HepG2 (cell line): Measurements from ENCODE around the gene SFI1. TPM values are rescaled to one million over a fixed set of nuclear protein-coding genes. Genes with fewer than 3 reads are reported as not detected.

Source experiments
- ATAC-seq: fragments of 200-7000 bp; cut with Tn5 transposase; 3 replicates; pipeline ENCODE4 v1.9.1; 2020; ENCODE audit warnings: mild to moderate bottlenecking, moderate library complexity
- BruUV-seq: library from RNA; stranded (reverse); fragments of 400-500 nt; replicated peaks from 2 replicates; lab custom pipeline; 2021; lab: Mats Ljungman, UMichigan
- CTCF ChIA-PET: fragments of 300-600 bp; formaldehyde crosslinking; extraction: SDS; loops from one replicate; lab custom pipeline; 2021; ENCODE audit warnings: low total read pairs, inconsistent platforms, low intra/inter-chr PET ratio; lab: Yijun Ruan, JAX
- POLR2A ChIA-PET: fragments of 350-600 bp; sonication (Branson Sonifier 250); formaldehyde crosslinking; loops from one replicate; lab custom pipeline; 2020; ENCODE audit warnings: antibody characterized with exemption, inconsistent platforms; lab: Yijun Ruan, JAX
- DNase-seq: peaks from one replicate; pipeline ENCODE4 v3.0.0-alpha.2; 2015; ENCODE audit warnings: low spot score
- FAIRE-seq: peaks from 3 replicates; lab custom pipeline; 2011; peaks lifted over from hg19 to GRCh38; lab: Jason Lieb, UNC
- H2AFZ ChIP-seq: one replicate; pipeline ENCODE4 v1.6.1; 2011; ENCODE audit warnings: low read length, inconsistent platforms
- H3K27ac ChIP-seq: fragments of 300-600 bp; 3 replicates; pipeline ENCODE4 v1.8.0; 2011; ENCODE audit warnings: mixed run types, mild to moderate bottlenecking, mixed read lengths, low read length, inconsistent platforms; ENCODE audit not compliant: insufficient read depth; ENCODE audit errors: extremely low read length
- H3K27me3 ChIP-seq, 2 experiments: fragments of 200-600 bp in 1 of 2; 2 replicates in 1 of 2; 3 replicates in 1 of 2; pipeline versions ENCODE4 v1.6.0 to v1.8.0; 2011; ENCODE audit warnings: low read length in 2 of 2, mild to moderate bottlenecking in 2 of 2, moderate library complexity in 2 of 2, inconsistent platforms in 1 of 2; ENCODE audit not compliant: insufficient read depth in 2 of 2, control insufficient read depth in 1 of 2
- H3K36me3 ChIP-seq, 2 experiments: fragments of 200-600 bp in 1 of 2; replicated peaks in 1 of 2; 2 replicates in 1 of 2; 3 replicates in 1 of 2; pipeline versions ENCODE4 v1.5.1 to v1.8.0; 2011; ENCODE audit warnings: low read length in 2 of 2, inconsistent platforms in 1 of 2; ENCODE audit not compliant: insufficient read depth in 2 of 2, control insufficient read depth in 1 of 2
- H3K4me1 ChIP-seq: 2 replicates; pipeline ENCODE4 v1.5.1; 2012; ENCODE audit warnings: low read length, inconsistent platforms; ENCODE audit not compliant: insufficient read depth
- H3K4me2 ChIP-seq: 2 replicates; pipeline ENCODE4 v1.6.0; 2011; ENCODE audit warnings: low read depth, low read length, inconsistent platforms
- H3K4me3 ChIP-seq, 3 experiments: fragments of 200-600 bp in 1 of 3; sonication (generic), shearing (Covaris generic) in 1 of 3; replicated peaks in 1 of 3; 2 replicates each; pipeline ENCODE4 v1.5.1; 2011 to 2016; ENCODE audit warnings: low read length in 3 of 3, inconsistent platforms in 2 of 3, low read depth in 2 of 3, mild to moderate bottlenecking in 2 of 3, control low read depth in 1 of 3, mixed read lengths in 1 of 3; ENCODE audit not compliant: insufficient read depth in 1 of 3
- H3K79me2 ChIP-seq: one replicate; pipeline ENCODE4 v1.6.1; 2011; ENCODE audit warnings: low read length, inconsistent platforms; ENCODE audit not compliant: insufficient read depth
- H3K9ac ChIP-seq: 2 replicates; pipeline ENCODE4 v1.6.0; 2011; ENCODE audit warnings: mild to moderate bottlenecking, low read depth, low read length, inconsistent platforms; ENCODE audit not compliant: insufficient read depth
- H3K9me3 ChIP-seq: 2 replicates; pipeline ENCODE4 v1.5.1; 2012; ENCODE audit warnings: mild to moderate bottlenecking, low read length
- H4K20me1 ChIP-seq: 2 replicates; pipeline ENCODE4 v1.6.0; 2011; ENCODE audit warnings: inconsistent platforms, mild to moderate bottlenecking, low read length, moderate library complexity; ENCODE audit not compliant: insufficient read depth
- NCOA5 ChIP-seq: sonication (generic); formaldehyde crosslinking; IDR thresholded peaks from 2 replicates; pipeline ENCODE4 v1.4.0; 2020; ENCODE audit warnings: missing genetic modification reagents
- TOE1 ChIP-seq: sonication (generic); formaldehyde crosslinking; IDR thresholded peaks from 2 replicates; pipeline ENCODE4 v1.4.0; 2020; ENCODE audit warnings: mild to moderate bottlenecking, missing genetic modification reagents
- ZSCAN21 ChIP-seq: sonication (generic); formaldehyde crosslinking; IDR thresholded peaks from 2 replicates; pipeline ENCODE4 v1.8.0; 2022; ENCODE audit warnings: mild to moderate bottlenecking, missing genetic modification reagents, moderate library complexity, borderline replicate concordance
- WGBS: methylation state at CpG from one replicate; pipeline ENCODE4 v1.1.6; 2017; ENCODE audit warnings: low lambda C conversion rate; 5-methylcytosine and 5-hydroxymethylcytosine counted together
- in situ Hi-C: cut with HindIII; loops from 2 replicates; pipeline ENCODE4 v1.10.0; 2017; ENCODE audit warnings: low pct_unique_long_range_greater_than_20kb; ENCODE audit not compliant: extremely low pct_ligation_motif_present
- intact Hi-C: fragments of 100-400 bp; cut with micrococcal nuclease; formaldehyde crosslinking; loops from one replicate; pipeline ENCODE4 v1.10.0; 2022; ENCODE audit not compliant: unreplicated experiment
- polyA plus RNA-seq, 8 experiments: library from polyadenylated mRNA; depleted of rRNA in 3 of 8; stranded (reverse) in 7 of 8; unstranded in 1 of 8; fragments of >200 nt; fragmentation: Illumina TruSeq in 4 of 8; extraction: Trizol in 4 of 8; gene quantifications; 2 replicates each; pipeline versions ENCODE4 v1.2.1 to v1.2.3, GENCODE V29; 2011 to 2016; ENCODE audit warnings: low read depth in 4 of 8, missing spikeins in 1 of 8, mixed read lengths in 1 of 8; ENCODE audit not compliant: insufficient read depth in 1 of 8
- total RNA-seq, 5 experiments: library from RNA; depleted of rRNA; stranded (reverse); fragments of >200 nt; fragmentation: Illumina TruSeq; extraction: Trizol; gene quantifications; 2 replicates each; pipeline ENCODE4 v1.2.3, GENCODE V29; 2016; ENCODE audit warnings: low read depth in 1 of 5
- TF ChIP-seq, protein P1 (sequence below): IDR thresholded peaks from 2 replicates; pipeline ENCODE4 v1.6.1; 2016; ENCODE audit warnings: low read depth, missing genetic modification reagents, missing compliant biosample characterization
- TF ChIP-seq, protein P2 (sequence below): sonication (generic); formaldehyde crosslinking; IDR thresholded peaks from 2 replicates; pipeline ENCODE4 v1.5.1; 2020; ENCODE audit warnings: mild to moderate bottlenecking, missing genetic modification reagents, borderline replicate concordance
- TF ChIP-seq, protein P3 (sequence below): conservative IDR thresholded peaks from 2 replicates; pipeline ENCODE4 v1.6.1; 2018; ENCODE audit warnings: missing genetic modification reagents
- TF ChIP-seq, protein P4 (sequence below), 2 experiments: IDR thresholded peaks; 2 replicates each; pipeline ENCODE4 v1.6.1; 2011 to 2012; ENCODE audit warnings: low read length in 2 of 2, borderline replicate concordance in 1 of 2, low read depth in 1 of 2, mild to moderate bottlenecking in 1 of 2, moderate library complexity in 1 of 2

SFI1 gene
- total and polyA plus RNA-seq, 2 of the 13 experiments (the other 11 are each of a cell fraction or from before 2014, with no cell fraction given), result 20.5 to 40.1 TPM

DNA sequence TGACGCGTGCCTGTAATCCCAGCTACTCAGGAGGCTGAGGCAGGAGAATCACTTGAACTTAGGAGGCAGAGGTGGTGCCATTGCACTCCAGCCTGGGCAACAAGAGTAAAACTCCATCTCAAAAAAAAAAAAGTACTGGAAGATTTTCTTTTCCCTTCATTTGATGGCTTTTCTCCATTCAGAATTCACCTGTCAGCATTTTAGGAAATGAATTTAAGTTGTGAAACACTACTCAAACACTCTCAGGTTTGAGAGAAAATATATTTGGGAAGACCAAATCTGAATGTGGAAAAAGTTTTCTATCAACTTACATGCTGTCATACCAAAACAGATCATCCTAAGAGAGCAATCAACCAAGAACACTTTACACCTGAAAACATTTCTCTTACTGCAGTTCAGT is 9.4 kb upstream of the SFI1 start:
- H3K36me3 ChIP-seq, result peaks cover 1 to 27% of the 10 kb centered on the region in 2 experiments; a peak in 4 of 5 replicates
- no peak overlapping the region for H3K4me2 ChIP-seq
- H3K4me1 ChIP-seq, result peaks cover 46% of the 10 kb centered on the region
- peaks cover 44% of the 10 kb centered on the region for H3K79me2 ChIP-seq
- no peak overlapping the region for H3K4me3 ChIP-seq
- FAIRE-seq (no peak), DNase-seq (no peak), ATAC-seq (no peak)
- intact Hi-C loops, result no loop called here
- H3K9me3 ChIP-seq, result no peaks in the 10 kb centered on the region
- H3K9ac ChIP-seq, result no peak overlapping the region
- no peaks in the 10 kb centered on the region for H4K20me1 ChIP-seq
- BruUV-seq, result no TSS peak
- in situ Hi-C loops, result no loop called here
- H3K27me3 ChIP-seq, result no peaks in the 10 kb centered on the region
- no peak overlapping the region for H2AFZ ChIP-seq
- H3K27ac ChIP-seq, result no peak overlapping the region
- WGBS, result 94% methylated on average over 2 of the region's 2 CpGs
- CTCF ChIA-PET, result no interaction called here
- POLR2A ChIA-PET, result no interaction called here
- no peak for TF ChIP-seq NCOA5 (CRISPR knock-in tag)
- TF ChIP-seq, protein P1, sequence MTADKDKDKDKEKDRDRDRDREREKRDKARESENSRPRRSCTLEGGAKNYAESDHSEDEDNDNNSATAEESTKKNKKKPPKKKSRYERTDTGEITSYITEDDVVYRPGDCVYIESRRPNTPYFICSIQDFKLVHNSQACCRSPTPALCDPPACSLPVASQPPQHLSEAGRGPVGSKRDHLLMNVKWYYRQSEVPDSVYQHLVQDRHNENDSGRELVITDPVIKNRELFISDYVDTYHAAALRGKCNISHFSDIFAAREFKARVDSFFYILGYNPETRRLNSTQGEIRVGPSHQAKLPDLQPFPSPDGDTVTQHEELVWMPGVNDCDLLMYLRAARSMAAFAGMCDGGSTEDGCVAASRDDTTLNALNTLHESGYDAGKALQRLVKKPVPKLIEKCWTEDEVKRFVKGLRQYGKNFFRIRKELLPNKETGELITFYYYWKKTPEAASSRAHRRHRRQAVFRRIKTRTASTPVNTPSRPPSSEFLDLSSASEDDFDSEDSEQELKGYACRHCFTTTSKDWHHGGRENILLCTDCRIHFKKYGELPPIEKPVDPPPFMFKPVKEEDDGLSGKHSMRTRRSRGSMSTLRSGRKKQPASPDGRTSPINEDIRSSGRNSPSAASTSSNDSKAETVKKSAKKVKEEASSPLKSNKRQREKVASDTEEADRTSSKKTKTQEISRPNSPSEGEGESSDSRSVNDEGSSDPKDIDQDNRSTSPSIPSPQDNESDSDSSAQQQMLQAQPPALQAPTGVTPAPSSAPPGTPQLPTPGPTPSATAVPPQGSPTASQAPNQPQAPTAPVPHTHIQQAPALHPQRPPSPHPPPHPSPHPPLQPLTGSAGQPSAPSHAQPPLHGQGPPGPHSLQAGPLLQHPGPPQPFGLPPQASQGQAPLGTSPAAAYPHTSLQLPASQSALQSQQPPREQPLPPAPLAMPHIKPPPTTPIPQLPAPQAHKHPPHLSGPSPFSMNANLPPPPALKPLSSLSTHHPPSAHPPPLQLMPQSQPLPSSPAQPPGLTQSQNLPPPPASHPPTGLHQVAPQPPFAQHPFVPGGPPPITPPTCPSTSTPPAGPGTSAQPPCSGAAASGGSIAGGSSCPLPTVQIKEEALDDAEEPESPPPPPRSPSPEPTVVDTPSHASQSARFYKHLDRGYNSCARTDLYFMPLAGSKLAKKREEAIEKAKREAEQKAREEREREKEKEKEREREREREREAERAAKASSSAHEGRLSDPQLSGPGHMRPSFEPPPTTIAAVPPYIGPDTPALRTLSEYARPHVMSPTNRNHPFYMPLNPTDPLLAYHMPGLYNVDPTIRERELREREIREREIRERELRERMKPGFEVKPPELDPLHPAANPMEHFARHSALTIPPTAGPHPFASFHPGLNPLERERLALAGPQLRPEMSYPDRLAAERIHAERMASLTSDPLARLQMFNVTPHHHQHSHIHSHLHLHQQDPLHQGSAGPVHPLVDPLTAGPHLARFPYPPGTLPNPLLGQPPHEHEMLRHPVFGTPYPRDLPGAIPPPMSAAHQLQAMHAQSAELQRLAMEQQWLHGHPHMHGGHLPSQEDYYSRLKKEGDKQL (CRISPR knock-in tag), result no peak
- TF ChIP-seq, protein P2, sequence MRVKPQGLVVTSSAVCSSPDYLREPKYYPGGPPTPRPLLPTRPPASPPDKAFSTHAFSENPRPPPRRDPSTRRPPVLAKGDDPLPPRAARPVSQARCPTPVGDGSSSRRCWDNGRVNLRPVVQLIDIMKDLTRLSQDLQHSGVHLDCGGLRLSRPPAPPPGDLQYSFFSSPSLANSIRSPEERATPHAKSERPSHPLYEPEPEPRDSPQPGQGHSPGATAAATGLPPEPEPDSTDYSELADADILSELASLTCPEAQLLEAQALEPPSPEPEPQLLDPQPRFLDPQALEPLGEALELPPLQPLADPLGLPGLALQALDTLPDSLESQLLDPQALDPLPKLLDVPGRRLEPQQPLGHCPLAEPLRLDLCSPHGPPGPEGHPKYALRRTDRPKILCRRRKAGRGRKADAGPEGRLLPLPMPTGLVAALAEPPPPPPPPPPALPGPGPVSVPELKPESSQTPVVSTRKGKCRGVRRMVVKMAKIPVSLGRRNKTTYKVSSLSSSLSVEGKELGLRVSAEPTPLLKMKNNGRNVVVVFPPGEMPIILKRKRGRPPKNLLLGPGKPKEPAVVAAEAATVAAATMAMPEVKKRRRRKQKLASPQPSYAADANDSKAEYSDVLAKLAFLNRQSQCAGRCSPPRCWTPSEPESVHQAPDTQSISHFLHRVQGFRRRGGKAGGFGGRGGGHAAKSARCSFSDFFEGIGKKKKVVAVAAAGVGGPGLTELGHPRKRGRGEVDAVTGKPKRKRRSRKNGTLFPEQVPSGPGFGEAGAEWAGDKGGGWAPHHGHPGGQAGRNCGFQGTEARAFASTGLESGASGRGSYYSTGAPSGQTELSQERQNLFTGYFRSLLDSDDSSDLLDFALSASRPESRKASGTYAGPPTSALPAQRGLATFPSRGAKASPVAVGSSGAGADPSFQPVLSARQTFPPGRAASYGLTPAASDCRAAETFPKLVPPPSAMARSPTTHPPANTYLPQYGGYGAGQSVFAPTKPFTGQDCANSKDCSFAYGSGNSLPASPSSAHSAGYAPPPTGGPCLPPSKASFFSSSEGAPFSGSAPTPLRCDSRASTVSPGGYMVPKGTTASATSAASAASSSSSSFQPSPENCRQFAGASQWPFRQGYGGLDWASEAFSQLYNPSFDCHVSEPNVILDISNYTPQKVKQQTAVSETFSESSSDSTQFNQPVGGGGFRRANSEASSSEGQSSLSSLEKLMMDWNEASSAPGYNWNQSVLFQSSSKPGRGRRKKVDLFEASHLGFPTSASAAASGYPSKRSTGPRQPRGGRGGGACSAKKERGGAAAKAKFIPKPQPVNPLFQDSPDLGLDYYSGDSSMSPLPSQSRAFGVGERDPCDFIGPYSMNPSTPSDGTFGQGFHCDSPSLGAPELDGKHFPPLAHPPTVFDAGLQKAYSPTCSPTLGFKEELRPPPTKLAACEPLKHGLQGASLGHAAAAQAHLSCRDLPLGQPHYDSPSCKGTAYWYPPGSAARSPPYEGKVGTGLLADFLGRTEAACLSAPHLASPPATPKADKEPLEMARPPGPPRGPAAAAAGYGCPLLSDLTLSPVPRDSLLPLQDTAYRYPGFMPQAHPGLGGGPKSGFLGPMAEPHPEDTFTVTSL (CRISPR knock-in tag), result no peak
- TF ChIP-seq, protein P3, sequence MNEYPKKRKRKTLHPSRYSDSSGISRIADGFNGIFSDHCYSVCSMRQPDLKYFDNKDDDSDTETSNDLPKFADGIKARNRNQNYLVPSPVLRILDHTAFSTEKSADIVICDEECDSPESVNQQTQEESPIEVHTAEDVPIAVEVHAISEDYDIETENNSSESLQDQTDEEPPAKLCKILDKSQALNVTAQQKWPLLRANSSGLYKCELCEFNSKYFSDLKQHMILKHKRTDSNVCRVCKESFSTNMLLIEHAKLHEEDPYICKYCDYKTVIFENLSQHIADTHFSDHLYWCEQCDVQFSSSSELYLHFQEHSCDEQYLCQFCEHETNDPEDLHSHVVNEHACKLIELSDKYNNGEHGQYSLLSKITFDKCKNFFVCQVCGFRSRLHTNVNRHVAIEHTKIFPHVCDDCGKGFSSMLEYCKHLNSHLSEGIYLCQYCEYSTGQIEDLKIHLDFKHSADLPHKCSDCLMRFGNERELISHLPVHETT (CRISPR knock-in tag), result no peak
- no peak for TF ChIP-seq ZSCAN21 (CRISPR knock-in tag)
- TF ChIP-seq, protein P4, sequence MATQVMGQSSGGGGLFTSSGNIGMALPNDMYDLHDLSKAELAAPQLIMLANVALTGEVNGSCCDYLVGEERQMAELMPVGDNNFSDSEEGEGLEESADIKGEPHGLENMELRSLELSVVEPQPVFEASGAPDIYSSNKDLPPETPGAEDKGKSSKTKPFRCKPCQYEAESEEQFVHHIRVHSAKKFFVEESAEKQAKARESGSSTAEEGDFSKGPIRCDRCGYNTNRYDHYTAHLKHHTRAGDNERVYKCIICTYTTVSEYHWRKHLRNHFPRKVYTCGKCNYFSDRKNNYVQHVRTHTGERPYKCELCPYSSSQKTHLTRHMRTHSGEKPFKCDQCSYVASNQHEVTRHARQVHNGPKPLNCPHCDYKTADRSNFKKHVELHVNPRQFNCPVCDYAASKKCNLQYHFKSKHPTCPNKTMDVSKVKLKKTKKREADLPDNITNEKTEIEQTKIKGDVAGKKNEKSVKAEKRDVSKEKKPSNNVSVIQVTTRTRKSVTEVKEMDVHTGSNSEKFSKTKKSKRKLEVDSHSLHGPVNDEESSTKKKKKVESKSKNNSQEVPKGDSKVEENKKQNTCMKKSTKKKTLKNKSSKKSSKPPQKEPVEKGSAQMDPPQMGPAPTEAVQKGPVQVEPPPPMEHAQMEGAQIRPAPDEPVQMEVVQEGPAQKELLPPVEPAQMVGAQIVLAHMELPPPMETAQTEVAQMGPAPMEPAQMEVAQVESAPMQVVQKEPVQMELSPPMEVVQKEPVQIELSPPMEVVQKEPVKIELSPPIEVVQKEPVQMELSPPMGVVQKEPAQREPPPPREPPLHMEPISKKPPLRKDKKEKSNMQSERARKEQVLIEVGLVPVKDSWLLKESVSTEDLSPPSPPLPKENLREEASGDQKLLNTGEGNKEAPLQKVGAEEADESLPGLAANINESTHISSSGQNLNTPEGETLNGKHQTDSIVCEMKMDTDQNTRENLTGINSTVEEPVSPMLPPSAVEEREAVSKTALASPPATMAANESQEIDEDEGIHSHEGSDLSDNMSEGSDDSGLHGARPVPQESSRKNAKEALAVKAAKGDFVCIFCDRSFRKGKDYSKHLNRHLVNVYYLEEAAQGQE (IDR thresholded peaks at IDR 0.05; ENCODE audit: borderline replicate concordance in 1 of 2, low read depth in 1 of 2, low read length in 2 of 2), result no peak
- TF ChIP-seq TOE1 (CRISPR knock-in tag), result no peak
